MM.1S (cell line): ENCODE results near the gene ADD2.

ENCODE experiments used
- DNase-seq: peaks from one replicate; pipeline ENCODE4 v3.0.0-alpha.2; 2015
- H2AFZ ChIP-seq: fragments of 300-600 bp; sonication (generic); 2 replicates; pipeline ENCODE4 v1.6.0; 2016; ENCODE audit warnings: antibody characterized with exemption, low read length
- H3F3A ChIP-seq: fragments of 300-600 bp; sonication (generic); 2 replicates; pipeline ENCODE4 v1.6.1; 2016; ENCODE audit warnings: mild to moderate bottlenecking, antibody characterized with exemption, low read length, moderate library complexity, mixed read lengths; ENCODE audit not compliant: insufficient read depth
- H3K27ac ChIP-seq: fragments of 300-600 bp; sonication (generic); 2 replicates; pipeline ENCODE4 v1.5.1; 2016; ENCODE audit warnings: mild to moderate bottlenecking, low read length
- H3K27me3 ChIP-seq: fragments of 300-600 bp; sonication (generic); replicated peaks from 2 replicates; pipeline ENCODE4 v1.6.0; 2016; ENCODE audit warnings: low read length; ENCODE audit not compliant: insufficient read depth
- H3K36me3 ChIP-seq: fragments of 300-600 bp; sonication (generic); replicated peaks from 2 replicates; pipeline ENCODE4 v1.6.1; 2016; ENCODE audit warnings: mild to moderate bottlenecking, low read length, mixed read lengths; ENCODE audit not compliant: insufficient read depth
- H3K4me1 ChIP-seq: fragments of 300-600 bp; sonication (generic); 2 replicates; pipeline ENCODE4 v1.6.1; 2016; ENCODE audit warnings: low read length, mixed read lengths
- H3K4me2 ChIP-seq: fragments of 300-600 bp; sonication (generic); 2 replicates; pipeline ENCODE4 v1.6.0; 2016; ENCODE audit warnings: low read depth, low read length
- H3K4me3 ChIP-seq: fragments of 300-600 bp; sonication (generic); 2 replicates; pipeline ENCODE4 v1.5.1; 2016; ENCODE audit warnings: low read length, mixed read lengths
- H3K79me2 ChIP-seq: fragments of 300-600 bp; sonication (generic); 2 replicates; pipeline ENCODE4 v1.6.1; 2016; ENCODE audit warnings: mixed run types, low read length, mixed read lengths
- H3K9ac ChIP-seq: fragments of 300-600 bp; sonication (generic); 2 replicates; pipeline ENCODE4 v1.6.1; 2016; ENCODE audit warnings: low read length, mixed read lengths
- H3K9me2 ChIP-seq: fragments of 300-600 bp; sonication (generic); replicated peaks from 2 replicates; pipeline ENCODE4 v1.6.1; 2016; ENCODE audit warnings: mild to moderate bottlenecking, low read length, mixed read lengths; ENCODE audit not compliant: insufficient read depth
- H3K9me3 ChIP-seq: fragments of 300-600 bp; sonication (generic); replicated peaks from 2 replicates; pipeline ENCODE4 v1.6.1; 2016; ENCODE audit warnings: mild to moderate bottlenecking, low read length, mixed read lengths; ENCODE audit not compliant: insufficient read depth
- H4K20me1 ChIP-seq: fragments of 300-600 bp; sonication (generic); 2 replicates; pipeline ENCODE4 v1.6.1; 2016; ENCODE audit warnings: mild to moderate bottlenecking, low read length, moderate library complexity, mixed read lengths; ENCODE audit not compliant: insufficient read depth
- EZH2 ChIP-seq: fragments of 300-600 bp; sonication (generic); optimal IDR thresholded peaks from 2 replicates; pipeline ENCODE3; 2017; ENCODE audit warnings: low read depth, mild to moderate bottlenecking, antibody characterized with exemption, low read length, mixed read lengths
- EZH2phosphoT487 ChIP-seq: fragments of 300-600 bp; sonication (generic); IDR thresholded peaks from 2 replicates; pipeline ENCODE4 v1.6.1; 2018; ENCODE audit warnings: antibody characterized with exemption, low read length
- TF ChIP-seq, protein P1 (sequence below): fragments of 300-600 bp; sonication (generic); IDR thresholded peaks from 2 replicates; pipeline ENCODE4 v1.5.1; 2016; ENCODE audit warnings: antibody characterized with exemption, low read length, mixed read lengths

The ADD2 gene

DNA sequence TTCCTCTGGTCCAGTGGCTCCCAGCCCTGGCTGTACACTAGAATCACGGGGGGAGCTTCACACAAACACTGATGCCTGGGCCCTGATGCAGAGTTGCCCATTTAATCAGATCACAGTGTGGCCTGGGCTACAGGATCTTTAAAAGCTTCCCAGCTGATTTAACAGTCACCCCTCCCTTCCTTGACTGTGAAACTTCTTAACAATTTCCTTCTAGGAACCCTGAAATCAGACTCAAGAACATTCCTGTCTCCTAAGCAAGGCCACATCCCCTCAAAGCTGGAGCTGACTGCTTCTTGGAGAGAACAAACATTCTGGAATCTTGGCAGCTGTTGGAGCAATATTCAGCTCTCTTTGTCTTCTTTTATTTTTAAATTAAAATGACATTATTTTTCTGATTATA lies 88.7 kb downstream of the ADD2 start:
- TF ChIP-seq, protein P1, sequence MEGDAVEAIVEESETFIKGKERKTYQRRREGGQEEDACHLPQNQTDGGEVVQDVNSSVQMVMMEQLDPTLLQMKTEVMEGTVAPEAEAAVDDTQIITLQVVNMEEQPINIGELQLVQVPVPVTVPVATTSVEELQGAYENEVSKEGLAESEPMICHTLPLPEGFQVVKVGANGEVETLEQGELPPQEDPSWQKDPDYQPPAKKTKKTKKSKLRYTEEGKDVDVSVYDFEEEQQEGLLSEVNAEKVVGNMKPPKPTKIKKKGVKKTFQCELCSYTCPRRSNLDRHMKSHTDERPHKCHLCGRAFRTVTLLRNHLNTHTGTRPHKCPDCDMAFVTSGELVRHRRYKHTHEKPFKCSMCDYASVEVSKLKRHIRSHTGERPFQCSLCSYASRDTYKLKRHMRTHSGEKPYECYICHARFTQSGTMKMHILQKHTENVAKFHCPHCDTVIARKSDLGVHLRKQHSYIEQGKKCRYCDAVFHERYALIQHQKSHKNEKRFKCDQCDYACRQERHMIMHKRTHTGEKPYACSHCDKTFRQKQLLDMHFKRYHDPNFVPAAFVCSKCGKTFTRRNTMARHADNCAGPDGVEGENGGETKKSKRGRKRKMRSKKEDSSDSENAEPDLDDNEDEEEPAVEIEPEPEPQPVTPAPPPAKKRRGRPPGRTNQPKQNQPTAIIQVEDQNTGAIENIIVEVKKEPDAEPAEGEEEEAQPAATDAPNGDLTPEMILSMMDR, result no peak
- TF ChIP-seq EZH2 (no peak), EZH2phosphoT487 (no peak)
- Histone ChIP-seq H3K4me1 (no peaks in the 10 kb centered on the region), H3K36me3 (no peaks in the 10 kb centered on the region), H3K9me2 (no peaks in the 10 kb centered on the region), H3K4me2 (no peak overlapping the region), H3F3A (no peaks in the 10 kb centered on the region), H3K79me2 (no peaks in the 10 kb centered on the region), H3K27ac (no peak overlapping the region), H4K20me1 (no peaks in the 10 kb centered on the region), H3K4me3 (no peak overlapping the region), H3K27me3 (no peaks in the 10 kb centered on the region), H2AFZ (no peak overlapping the region), H3K9me3 (no peaks in the 10 kb centered on the region), H3K9ac (no peak overlapping the region)
- DNase-seq, result no peak

DNA sequence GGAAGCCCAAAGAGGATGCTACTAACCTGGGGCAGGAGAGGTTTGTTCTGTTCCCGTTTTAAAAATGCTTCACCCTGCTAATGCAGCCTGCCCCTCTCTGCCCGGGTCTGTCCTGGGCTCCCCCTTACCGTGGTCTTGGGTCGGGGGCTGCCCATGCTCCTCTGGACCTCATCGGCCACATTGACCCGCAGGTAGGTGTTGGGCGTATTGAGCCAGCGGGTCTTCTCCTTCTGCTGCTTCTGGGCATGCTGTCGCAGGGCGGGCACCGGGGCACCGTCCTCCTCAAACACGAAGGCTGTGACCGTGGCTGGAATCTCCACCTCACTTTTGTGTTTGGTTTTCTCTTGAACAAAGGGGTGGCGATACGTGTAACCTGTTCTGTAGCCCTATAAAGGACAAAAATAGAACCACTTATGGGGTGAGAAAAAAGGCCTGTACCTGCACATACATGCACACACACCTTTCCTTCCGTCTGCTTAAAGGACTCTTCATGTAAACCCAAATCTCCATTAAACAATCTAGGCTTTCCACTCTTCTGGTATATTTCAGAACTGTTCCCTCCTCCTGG lies 89.3 kb downstream of the ADD2 start:
- H3K36me3 ChIP-seq, result no peaks in the 10 kb centered on the region

DNA sequence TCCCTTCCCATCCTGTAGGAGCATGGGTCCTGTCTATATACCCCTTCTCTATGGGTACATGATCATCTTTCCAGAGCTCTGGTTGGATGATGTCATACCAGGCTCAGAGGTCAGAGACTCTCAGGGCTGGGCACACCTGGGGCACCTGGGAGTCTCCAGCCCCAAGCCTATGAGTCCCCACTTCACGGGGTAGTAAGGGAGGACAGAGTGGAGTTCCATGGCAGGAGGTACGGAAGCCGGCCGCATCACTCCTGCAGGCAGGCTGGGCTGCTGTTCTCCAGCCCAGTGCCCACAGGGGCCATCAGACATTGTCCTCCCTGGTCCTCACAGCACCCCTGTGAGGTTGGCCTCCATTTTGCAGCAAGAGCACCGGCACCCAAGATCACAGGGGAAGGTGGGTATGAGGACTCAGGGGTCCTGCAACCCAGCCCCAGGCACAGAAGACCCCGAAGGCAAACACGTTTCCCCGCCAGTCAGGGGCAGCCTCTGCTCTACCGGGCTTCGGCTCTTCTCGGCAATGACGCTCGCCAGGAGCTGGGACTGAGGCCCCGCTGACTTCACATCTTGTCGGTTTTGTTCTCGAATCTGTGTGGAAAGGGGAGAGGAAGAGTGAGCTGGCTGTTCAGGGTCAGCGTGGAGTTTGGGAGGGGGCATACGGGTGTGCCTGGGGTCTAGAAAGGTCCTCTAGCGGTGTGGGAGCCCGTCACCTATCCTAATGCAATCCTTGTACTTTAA lies 91.5 kb downstream of the ADD2 start:
- no peak overlapping the region for H3K4me3 ChIP-seq
- H3K4me2 ChIP-seq, result no peak overlapping the region
- H3F3A ChIP-seq, result no peaks in the 10 kb centered on the region
- H4K20me1 ChIP-seq, result no peaks in the 10 kb centered on the region
- H2AFZ ChIP-seq, result no peak overlapping the region
- H3K9ac ChIP-seq, result no peak overlapping the region
- no peak overlapping the region for H3K27ac ChIP-seq
- H3K9me3 ChIP-seq, result no peaks in the 10 kb centered on the region
- no peak for DNase-seq
- no peaks in the 10 kb centered on the region for H3K36me3 ChIP-seq
- no peak for TF ChIP-seq EZH2phosphoT487
- TF ChIP-seq, protein P1, result no peak
- no peak for TF ChIP-seq EZH2
- no peaks in the 10 kb centered on the region for H3K9me2 ChIP-seq
- no peaks in the 10 kb centered on the region for H3K79me2 ChIP-seq
- no peaks in the 10 kb centered on the region for H3K27me3 ChIP-seq
- H3K4me1 ChIP-seq, result no peaks in the 10 kb centered on the region

More for the DNA sequence above, 89.3 kb downstream of the ADD2 start:
- TF ChIP-seq EZH2, result no peak
- no peak for TF ChIP-seq EZH2phosphoT487
- TF ChIP-seq, protein P1, result no peak
- H3K9me3 ChIP-seq, result no peaks in the 10 kb centered on the region
- no peak overlapping the region for H3K9ac ChIP-seq
- no peaks in the 10 kb centered on the region for H4K20me1 ChIP-seq
- no peak for DNase-seq
- no peaks in the 10 kb centered on the region for H3K79me2 ChIP-seq
- no peak overlapping the region for H3K4me2 ChIP-seq
- no peaks in the 10 kb centered on the region for H3K9me2 ChIP-seq
- no peak overlapping the region for H3K4me3 ChIP-seq
- H3F3A ChIP-seq, result no peaks in the 10 kb centered on the region
- no peaks in the 10 kb centered on the region for H3K27me3 ChIP-seq
- H3K27ac ChIP-seq, result no peak overlapping the region
- H2AFZ ChIP-seq, result no peak overlapping the region
- H3K4me1 ChIP-seq, result no peaks in the 10 kb centered on the region
